IPS DF 19.7 (cell line): Measurements from ENCODE around the gene UTP11.
"Not testable (repeated sequence)": the region's sequence is repeated elsewhere in the genome, so short reads cannot be mapped to it uniquely, and the experiment has no call there.

Experiments
- DNase-seq: peaks from one replicate; pipeline ENCODE4 v3.0.0-alpha.2; 2013; ENCODE audit warnings: low read depth, low spot score

The UTP11 gene

GRCh38 chr1:38027201-38028104, 14.9 kb downstream of the UTP11 start:
- no peak for DNase-seq

- DNase-seq = no peak
Observed at GRCh38 chr1:38028105-38028591, 15.6 kb downstream of the UTP11 start.

- no peak for DNase-seq
Observed at GRCh38 chr1:38028671-38029070, 16.1 kb downstream of the UTP11 start.

- DNase-seq = no peak
Observed at GRCh38 chr1:38029081-38029681, 16.6 kb downstream of the UTP11 start.

- DNase-seq = no peak
Observed at GRCh38 chr1:38029685-38030511, 17.4 kb downstream of the UTP11 start.

DNA sequence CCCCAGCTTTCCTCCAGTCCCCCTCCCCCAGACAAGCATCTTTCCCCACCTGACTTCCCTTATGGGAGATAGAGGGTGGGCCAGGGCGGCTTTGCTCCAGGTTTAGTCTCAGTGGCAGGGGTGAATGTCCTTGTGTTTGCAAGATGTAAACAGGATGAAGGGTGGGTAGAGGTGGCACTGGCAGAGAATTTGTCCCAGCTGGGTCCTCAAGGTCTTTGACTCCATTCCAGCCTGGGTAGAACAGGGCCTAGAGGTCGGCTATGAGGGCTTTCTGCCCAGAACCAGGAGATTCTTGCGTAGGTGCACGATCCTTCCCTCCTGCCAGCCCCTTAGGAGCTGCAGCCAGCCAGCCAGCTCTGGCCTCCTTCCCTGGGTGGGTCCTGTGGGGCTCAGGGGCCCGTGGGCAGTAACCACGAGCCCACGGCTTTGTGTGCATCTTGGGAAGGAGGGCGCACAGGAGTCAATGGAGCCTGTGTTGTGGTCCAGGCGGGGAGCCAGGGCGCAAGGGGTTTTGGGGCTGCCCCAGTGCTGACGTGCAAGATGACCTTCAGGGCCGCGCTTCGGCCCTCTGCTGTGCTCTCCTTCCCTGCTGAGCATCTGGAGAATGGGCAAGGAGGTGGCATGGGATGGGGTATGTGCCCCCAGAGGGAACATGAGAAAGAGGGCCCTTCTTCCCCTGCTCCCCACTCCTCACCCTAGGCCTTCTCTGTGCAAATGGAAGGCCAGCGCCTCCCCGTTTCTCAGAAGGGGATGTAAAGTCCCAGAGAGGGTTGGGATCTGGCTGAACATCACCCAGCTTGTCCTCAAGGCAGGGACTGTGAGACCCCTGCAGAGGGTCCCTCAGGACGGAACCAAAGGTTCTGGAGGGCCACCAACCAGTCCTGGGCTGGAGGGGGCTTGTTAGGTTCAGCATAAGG, 18.3 kb downstream of the UTP11 start:
- DNase-seq = no peak

- DNase-seq = no peak
Observed at GRCh38 chr1:38031513-38031866, 19.0 kb downstream of the UTP11 start.

- DNase-seq = not testable (repeated sequence)
Observed at GRCh38 chr1:38032992-38033391, 20.5 kb downstream of the UTP11 start.

GRCh38 chr1:38034871-38035270, 22.3 kb downstream of the UTP11 start:
- DNase-seq = no peak

DNA sequence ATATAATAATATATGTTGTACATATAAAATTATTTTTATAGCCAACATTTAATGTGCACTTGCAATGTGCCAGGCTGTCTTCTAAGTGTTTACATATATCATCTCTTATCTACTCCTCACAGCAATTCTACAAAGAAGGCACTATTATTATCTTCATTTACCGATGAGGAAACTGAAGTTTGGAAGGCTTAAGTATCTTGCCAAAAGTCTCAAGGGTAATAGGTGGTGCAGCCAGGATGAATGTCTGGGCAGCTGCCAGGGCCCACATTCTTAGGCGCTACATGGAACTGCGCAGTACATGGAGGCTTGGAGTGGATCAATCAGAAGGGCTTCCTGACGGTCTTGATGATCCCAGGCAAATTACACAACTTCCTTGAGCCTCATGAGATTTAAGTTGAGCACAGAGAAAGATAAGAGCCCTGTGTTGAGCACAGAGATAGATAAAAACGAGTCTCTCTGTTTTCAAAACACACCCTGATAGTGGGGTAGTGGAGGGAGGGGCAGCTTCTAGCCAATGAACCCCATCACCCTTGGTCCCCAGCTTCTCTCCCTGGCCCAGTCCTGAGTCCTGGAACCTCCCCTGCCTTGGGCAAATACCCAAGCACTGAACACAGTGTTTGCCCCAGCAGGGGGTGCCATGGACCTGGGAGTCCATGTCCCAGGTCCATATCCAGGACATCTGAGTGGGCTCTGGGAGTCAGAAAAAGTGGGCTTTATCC, 24.8 kb downstream of the UTP11 start:
- no peak for DNase-seq

GRCh38 chr1:38038861-38039260, 26.3 kb downstream of the UTP11 start:
- DNase-seq = no peak

DNA sequence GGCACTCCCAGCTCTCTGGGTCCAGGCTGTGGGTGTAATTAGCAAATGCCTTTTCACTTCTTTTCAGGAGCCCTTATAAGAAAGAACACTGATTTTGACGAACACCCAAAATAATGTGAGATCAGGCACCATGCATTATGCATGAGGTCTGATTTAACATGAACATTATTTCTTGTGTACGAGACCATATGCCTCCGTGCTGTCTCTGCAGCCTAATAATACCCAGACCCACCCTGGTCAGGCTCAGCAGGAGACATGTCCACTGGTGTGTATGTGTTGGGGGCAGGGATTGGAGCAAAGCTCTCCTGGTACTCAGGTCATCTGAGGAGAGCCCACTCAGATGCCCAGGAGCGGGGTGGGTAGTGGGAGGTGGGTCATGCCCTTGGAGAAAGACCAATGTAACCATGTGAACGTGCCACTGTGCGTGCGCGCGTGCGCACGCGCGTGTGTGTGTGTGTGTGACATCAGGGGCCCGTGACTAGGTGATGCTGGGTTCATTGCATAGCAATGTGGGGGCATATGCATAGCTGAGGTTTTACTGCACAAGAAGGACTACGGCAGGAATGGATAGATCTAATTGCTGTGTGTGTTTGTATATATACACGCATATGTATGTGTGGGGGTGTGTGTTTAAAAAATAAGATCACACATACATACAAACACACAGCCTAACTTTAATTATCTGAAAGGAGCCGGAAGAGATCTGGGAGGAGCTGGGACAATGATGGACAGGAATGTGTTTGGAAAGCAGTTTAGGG, 27.0 kb downstream of the UTP11 start:
- DNase-seq = no peak

DNA sequence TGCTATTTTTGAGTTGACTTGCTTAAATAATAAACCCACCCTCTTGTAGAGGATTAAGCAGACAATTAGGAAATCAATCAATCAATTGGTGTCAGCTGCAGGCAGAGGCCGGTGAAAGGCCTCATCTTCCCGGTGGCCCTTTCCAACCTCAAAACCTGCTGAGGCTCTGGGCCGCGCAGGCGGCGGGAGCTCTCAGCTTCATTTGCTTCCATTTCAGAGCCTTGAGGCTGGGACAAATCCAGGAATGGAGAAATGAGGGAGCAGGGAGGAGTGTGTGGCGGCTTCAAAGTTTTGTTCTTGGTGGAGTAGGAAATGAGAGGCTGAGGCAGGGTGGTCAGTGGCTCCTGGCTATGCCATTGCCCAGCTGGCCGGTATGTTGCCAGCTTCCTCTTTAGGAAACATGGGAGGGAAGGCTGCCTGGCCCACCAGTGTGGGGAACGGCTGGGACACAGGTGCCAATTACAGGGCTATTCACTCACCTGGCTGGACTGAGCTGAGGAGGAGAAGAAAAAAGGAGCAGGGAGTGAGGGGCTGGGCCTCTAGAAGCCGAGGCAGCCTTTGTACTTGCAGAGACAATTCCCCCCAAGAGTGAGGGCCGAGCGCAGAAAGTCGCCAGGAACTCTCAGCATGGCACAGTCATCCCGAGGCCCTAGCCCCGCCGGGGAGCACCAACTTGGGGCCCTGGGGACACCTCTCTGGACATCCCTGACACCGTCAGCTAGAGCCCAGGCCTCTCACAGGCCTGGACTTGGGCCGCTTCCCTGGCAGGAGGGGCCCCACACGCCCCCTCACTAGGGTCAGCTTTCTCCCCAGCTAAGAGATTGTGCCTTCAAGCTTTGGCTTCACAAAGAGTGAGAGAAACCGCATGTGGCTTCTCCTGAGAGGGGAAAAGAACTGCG, 29.7 kb downstream of the UTP11 start:
- no peak for DNase-seq

GRCh38 chr1:38043036-38043747, 30.7 kb downstream of the UTP11 start:
- no peak for DNase-seq

DNA sequence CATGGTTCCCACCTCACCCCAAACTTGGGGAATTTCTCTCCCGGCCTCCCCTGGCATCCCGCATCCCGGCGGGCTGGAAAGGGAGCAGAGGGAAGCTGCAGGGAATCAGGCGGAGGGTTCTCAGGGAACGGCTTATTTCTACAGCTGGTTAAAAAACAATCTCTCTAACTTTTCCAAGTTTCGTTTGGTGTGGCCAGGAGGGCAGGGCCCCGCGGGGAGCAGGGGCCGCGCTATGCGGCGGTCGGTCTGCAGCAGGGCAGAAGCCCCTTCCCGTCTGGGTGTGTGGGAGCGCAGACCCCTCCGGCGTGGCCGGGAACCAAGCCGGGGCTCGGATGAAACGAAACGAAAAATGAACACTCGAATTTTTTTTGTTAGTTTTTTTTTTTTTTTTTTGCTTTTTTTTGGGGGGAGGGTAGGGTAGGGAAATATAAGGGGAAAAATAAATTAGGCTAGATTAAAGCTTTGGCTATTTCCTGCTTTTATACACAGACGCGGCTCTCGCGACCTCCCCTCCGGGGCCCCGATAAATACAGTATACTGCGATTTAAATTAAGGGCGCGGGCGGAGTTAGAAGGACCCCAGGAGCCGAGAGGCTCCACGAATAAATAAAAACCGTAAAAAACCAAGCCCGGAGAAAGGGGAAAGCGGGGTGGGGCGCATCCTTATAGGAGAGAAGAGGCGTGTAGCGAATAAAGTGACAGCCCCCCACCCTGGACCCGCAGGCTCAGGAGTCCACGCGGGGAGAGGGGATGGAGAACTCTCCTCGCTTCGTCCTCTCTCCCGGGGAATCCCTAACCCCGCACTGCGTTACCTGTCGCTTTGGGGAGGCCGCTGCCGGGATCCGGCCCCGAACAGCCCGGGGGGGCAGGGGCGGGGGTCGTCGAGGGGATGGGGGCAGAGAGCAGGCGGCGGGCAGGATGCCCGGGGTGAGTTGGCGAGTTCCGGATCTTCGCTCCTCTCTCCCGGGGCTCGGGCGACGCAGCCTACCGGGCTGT, 32.0 kb downstream of the UTP11 start:
- no peak for DNase-seq

- DNase-seq = no peak
Observed at GRCh38 chr1:38045401-38046332, 33.1 kb downstream of the UTP11 start.
